PC-3 (cell line): ENCODE measurements around the gene PLA2G4B. TPM values are rescaled to one million over a fixed set of nuclear protein-coding genes. Genes with fewer than 3 reads are reported as not detected.

Experiments used
- ATAC-seq: fragments of 200-7000 bp; cut with Tn5 transposase; 2 replicates; pipeline ENCODE4 v1.9.1; 2020; ENCODE audit warnings: mild to moderate bottlenecking, moderate library complexity
- BruUV-seq: library from RNA; stranded (reverse); fragments of 400-500 nt; replicated peaks from 2 replicates; lab custom pipeline; 2021; lab: Mats Ljungman, UMichigan
- CTCF ChIA-PET: fragments of 300-600 bp; sonication (Branson Sonifier 250); formaldehyde crosslinking; loops from one replicate; lab custom pipeline; 2022; ENCODE audit warnings: antibody characterized with exemption; lab: Charles Lee
- POLR2A ChIA-PET: fragments of 300-600 bp; sonication (Branson Sonifier 250); formaldehyde crosslinking; loops from one replicate; lab custom pipeline; 2022; ENCODE audit warnings: antibody characterized with exemption; ENCODE audit not compliant: unreplicated experiment; lab: Charles Lee
- DNase-seq: peaks from one replicate; pipeline ENCODE4 v3.0.0-alpha.2; 2015
- H2AFZ ChIP-seq: fragments of 300-600 bp; sonication (generic); 2 replicates; pipeline ENCODE4 v1.6.0; 2016; ENCODE audit warnings: antibody characterized with exemption, low read length
- H3F3A ChIP-seq: fragments of 300-600 bp; sonication (generic); one replicate; pipeline ENCODE4 v1.6.0; 2017; ENCODE audit warnings: antibody characterized with exemption, low read length, control low read depth, mild to moderate bottlenecking; ENCODE audit not compliant: unreplicated experiment
- H3K27ac ChIP-seq: fragments of 300-600 bp; sonication (generic); 2 replicates; pipeline ENCODE4 v1.5.1; 2016; ENCODE audit warnings: mild to moderate bottlenecking, low read length
- H3K27me3 ChIP-seq: fragments of 300-600 bp; sonication (generic); 2 replicates; pipeline ENCODE4 v1.6.1; 2016; ENCODE audit warnings: low read length, mixed read lengths
- H3K36me3 ChIP-seq: fragments of 300-600 bp; sonication (generic); 2 replicates; pipeline ENCODE4 v1.6.1; 2016; ENCODE audit warnings: low read depth, mixed run types, low read length, mixed read lengths
- H3K4me1 ChIP-seq: fragments of 300-600 bp; sonication (generic); 2 replicates; pipeline ENCODE4 v1.5.1; 2016; ENCODE audit warnings: low read length; ENCODE audit not compliant: insufficient read depth
- H3K4me2 ChIP-seq: fragments of 300-600 bp; sonication (generic); 2 replicates; pipeline ENCODE4 v1.6.0; 2016; ENCODE audit warnings: low read length
- H3K4me3 ChIP-seq: fragments of 300-600 bp; sonication (generic); 2 replicates; pipeline ENCODE4 v1.5.1; 2016; ENCODE audit warnings: mild to moderate bottlenecking, low read length, mixed read lengths
- H3K79me2 ChIP-seq: fragments of 300-600 bp; sonication (generic); 2 replicates; pipeline ENCODE4 v1.6.1; 2017; ENCODE audit warnings: low read length, mixed read lengths
- H3K9ac ChIP-seq: fragments of 300-600 bp; sonication (generic); 2 replicates; pipeline ENCODE4 v1.6.0; 2016; ENCODE audit warnings: mild to moderate bottlenecking, low read length
- H3K9me2 ChIP-seq: fragments of 300-600 bp; sonication (generic); replicated peaks from 2 replicates; pipeline ENCODE4 v1.6.1; 2016; ENCODE audit warnings: mixed run types, low read length, mixed read lengths
- H3K9me3 ChIP-seq: fragments of 300-600 bp; sonication (generic); 2 replicates; pipeline ENCODE4 v1.6.1; 2016; ENCODE audit warnings: low read length, mixed read lengths
- H4K20me1 ChIP-seq: fragments of 300-600 bp; sonication (generic); 2 replicates; pipeline ENCODE4 v1.6.1; 2016; ENCODE audit warnings: low read length, mixed read lengths
- EZH2 ChIP-seq: fragments of 300-600 bp; sonication (generic); IDR thresholded peaks from one replicate; pipeline ENCODE4 v1.6.1; 2017; ENCODE audit warnings: antibody characterized with exemption, mild to moderate bottlenecking, low read length; ENCODE audit not compliant: unreplicated experiment
- EZH2phosphoT487 ChIP-seq: fragments of 300-600 bp; sonication (generic); IDR thresholded peaks from 2 replicates; pipeline ENCODE4 v1.6.1; 2018; ENCODE audit warnings: mild to moderate bottlenecking, antibody characterized with exemption, low read length, borderline replicate concordance
- intact Hi-C: fragments of 100-400 bp; cut with micrococcal nuclease; formaldehyde crosslinking; loops from 2 replicates; pipeline ENCODE4 v1.9.0; 2023
- total RNA-seq: library from RNA; depleted of rRNA; stranded (reverse); fragments of >200 nt; gene quantifications from 2 replicates; pipeline ENCODE4 v1.2.3, GENCODE V29; 2014
- TF ChIP-seq, protein P1 (sequence below): fragments of 300-600 bp; sonication (generic); conservative IDR thresholded peaks from 2 replicates; pipeline ENCODE4 v1.5.1; 2017; ENCODE audit warnings: antibody characterized with exemption, low read depth, mild to moderate bottlenecking, low read length

The PLA2G4B gene
- total RNA-seq, 1 experiment from 2014 or later, result 12.2 TPM

DNA sequence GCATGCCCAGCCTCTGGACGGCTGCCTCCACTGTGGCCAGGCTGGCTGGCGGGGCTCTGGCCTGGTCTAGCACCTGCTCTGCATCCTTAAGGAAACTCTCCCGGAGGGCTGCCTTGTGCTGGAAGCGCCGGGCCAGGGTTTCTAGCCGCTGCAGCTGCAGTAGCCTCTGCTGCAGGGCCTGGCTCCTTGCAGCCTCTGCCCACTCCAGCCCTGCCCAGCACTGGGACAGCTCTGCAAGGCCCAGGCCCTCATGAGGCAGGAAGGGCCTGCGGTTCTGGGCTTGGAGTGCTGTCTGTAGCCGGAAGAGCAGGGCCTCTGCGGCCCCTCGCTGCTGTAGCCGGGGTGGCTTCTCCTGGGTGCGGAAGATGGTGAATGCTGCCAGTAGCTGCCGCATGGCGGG is 47.2 kb downstream of the PLA2G4B start:
- no peaks in the 10 kb centered on the region for H3K9me3 ChIP-seq
- no peaks in the 10 kb centered on the region for H3K27me3 ChIP-seq
- no peak overlapping the region for H3K9ac ChIP-seq
- no peaks in the 10 kb centered on the region for H3K9me2 ChIP-seq
- H3F3A ChIP-seq, result no peaks in the 10 kb centered on the region
- H3K36me3 ChIP-seq, result no peaks in the 10 kb centered on the region
- CTCF ChIA-PET, result no interaction called here
- TF ChIP-seq EZH2 (no peak), EZH2phosphoT487 (no peak)
- TF ChIP-seq, protein P1, sequence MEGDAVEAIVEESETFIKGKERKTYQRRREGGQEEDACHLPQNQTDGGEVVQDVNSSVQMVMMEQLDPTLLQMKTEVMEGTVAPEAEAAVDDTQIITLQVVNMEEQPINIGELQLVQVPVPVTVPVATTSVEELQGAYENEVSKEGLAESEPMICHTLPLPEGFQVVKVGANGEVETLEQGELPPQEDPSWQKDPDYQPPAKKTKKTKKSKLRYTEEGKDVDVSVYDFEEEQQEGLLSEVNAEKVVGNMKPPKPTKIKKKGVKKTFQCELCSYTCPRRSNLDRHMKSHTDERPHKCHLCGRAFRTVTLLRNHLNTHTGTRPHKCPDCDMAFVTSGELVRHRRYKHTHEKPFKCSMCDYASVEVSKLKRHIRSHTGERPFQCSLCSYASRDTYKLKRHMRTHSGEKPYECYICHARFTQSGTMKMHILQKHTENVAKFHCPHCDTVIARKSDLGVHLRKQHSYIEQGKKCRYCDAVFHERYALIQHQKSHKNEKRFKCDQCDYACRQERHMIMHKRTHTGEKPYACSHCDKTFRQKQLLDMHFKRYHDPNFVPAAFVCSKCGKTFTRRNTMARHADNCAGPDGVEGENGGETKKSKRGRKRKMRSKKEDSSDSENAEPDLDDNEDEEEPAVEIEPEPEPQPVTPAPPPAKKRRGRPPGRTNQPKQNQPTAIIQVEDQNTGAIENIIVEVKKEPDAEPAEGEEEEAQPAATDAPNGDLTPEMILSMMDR, result no peak
- BruUV-seq, result no TSS peak
- intact Hi-C loops, result no loop called here
- no peak overlapping the region for H3K4me2 ChIP-seq
- H3K4me3 ChIP-seq, result no peak overlapping the region
- POLR2A ChIA-PET, result no interaction called here
- H3K27ac ChIP-seq, result no peak overlapping the region
- no peak overlapping the region for H2AFZ ChIP-seq
- ATAC-seq (no peak), DNase-seq (no peak)
- H4K20me1 ChIP-seq, result no peaks in the 10 kb centered on the region
- no peaks in the 10 kb centered on the region for H3K79me2 ChIP-seq
- H3K4me1 ChIP-seq, result no peaks in the 10 kb centered on the region

DNA sequence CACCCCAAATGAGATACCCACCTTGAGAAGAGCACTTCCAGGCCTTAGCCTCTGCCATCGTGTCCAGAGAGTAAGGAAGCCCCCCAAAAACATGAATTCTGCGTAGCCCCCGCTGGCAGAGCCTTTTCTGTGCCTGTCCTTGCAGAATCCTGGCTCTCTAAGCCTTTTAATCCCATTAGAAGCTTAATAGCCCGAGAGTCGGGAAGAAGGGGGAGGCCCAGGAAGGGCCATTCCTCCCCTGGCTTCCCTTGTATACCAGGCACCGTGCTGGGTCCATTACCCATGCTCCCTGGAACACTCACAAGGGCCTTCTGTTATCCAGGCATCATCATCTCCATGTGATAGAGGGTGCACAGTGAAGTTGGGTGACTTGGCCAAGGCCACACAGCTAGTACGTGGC is 48.1 kb downstream of the PLA2G4B start:
- ATAC-seq (no peak), DNase-seq (no peak)
- no peak overlapping the region for H2AFZ ChIP-seq
- no peaks in the 10 kb centered on the region for H3K9me2 ChIP-seq
- no peak overlapping the region for H3K27ac ChIP-seq
- H4K20me1 ChIP-seq, result no peaks in the 10 kb centered on the region
- no TSS peak for BruUV-seq
- H3F3A ChIP-seq, result no peaks in the 10 kb centered on the region
- no peak overlapping the region for H3K9ac ChIP-seq
- no peaks in the 10 kb centered on the region for H3K27me3 ChIP-seq
- intact Hi-C loops, result no loop called here
- H3K4me1 ChIP-seq, result no peaks in the 10 kb centered on the region
- CTCF ChIA-PET, result no interaction called here
- TF ChIP-seq EZH2 (no peak), EZH2phosphoT487 (no peak)
- TF ChIP-seq, protein P1, result no peak
- H3K79me2 ChIP-seq, result no peaks in the 10 kb centered on the region
- H3K4me2 ChIP-seq, result no peak overlapping the region
- no peaks in the 10 kb centered on the region for H3K9me3 ChIP-seq
- H3K36me3 ChIP-seq, result no peaks in the 10 kb centered on the region
- POLR2A ChIA-PET, result no interaction called here
- no peak overlapping the region for H3K4me3 ChIP-seq

DNA sequence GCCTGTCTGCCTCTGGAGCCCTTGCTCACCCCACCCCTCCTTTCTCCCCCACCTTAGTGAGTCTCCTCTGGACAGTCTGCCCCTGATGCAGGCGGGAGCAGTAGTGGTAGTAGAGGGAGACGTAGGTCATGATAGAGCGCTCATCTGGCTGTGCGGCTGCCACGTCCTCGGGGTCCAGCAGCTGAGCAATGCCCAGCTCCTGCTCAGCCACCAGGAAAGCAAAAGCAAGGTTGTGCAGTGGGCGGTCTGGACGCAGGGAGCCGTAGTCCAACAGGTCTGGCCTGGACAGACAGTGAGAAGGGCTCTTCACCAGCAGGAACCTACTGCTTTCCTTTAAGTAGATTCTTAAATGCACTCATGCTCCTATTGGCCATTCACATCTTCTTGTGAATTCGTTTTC is 48.5 kb downstream of the PLA2G4B start:
- ATAC-seq (no peak), DNase-seq (no peak)
- no peak overlapping the region for H3K4me3 ChIP-seq
- CTCF ChIA-PET, result no interaction called here
- H3K27me3 ChIP-seq, result no peaks in the 10 kb centered on the region
- H3K4me1 ChIP-seq, result no peaks in the 10 kb centered on the region
- H3F3A ChIP-seq, result no peaks in the 10 kb centered on the region
- H4K20me1 ChIP-seq, result no peaks in the 10 kb centered on the region
- POLR2A ChIA-PET, result no interaction called here
- H3K9ac ChIP-seq, result no peak overlapping the region
- no peaks in the 10 kb centered on the region for H3K79me2 ChIP-seq
- no peak overlapping the region for H2AFZ ChIP-seq
- no peaks in the 10 kb centered on the region for H3K9me2 ChIP-seq
- H3K9me3 ChIP-seq, result no peaks in the 10 kb centered on the region
- H3K36me3 ChIP-seq, result no peaks in the 10 kb centered on the region
- TF ChIP-seq, protein P1, result no peak
- TF ChIP-seq EZH2 (no peak), EZH2phosphoT487 (no peak)
- no peak overlapping the region for H3K4me2 ChIP-seq
- no TSS peak for BruUV-seq
- no peak overlapping the region for H3K27ac ChIP-seq
- intact Hi-C loops, result no loop called here
